GM12891 (cell line): ENCODE measurements around the gene CCAR1.

Experiments
- POLR2A ChIP-seq: IDR thresholded peaks from 2 replicates; pipeline ENCODE4 v1.6.1; 2011; ENCODE audit warnings: low read depth, low read length, control low read depth
- POLR2AphosphoS5 ChIP-seq: IDR thresholded peaks from 2 replicates; pipeline ENCODE4 v1.6.1; 2011; ENCODE audit warnings: low read depth, low read length, control low read depth
- SPI1 ChIP-seq: IDR thresholded peaks from 2 replicates; pipeline ENCODE4 v1.6.1; 2011; ENCODE audit warnings: low read depth, low read length, control low read depth
- TAF1 ChIP-seq: IDR thresholded peaks from 2 replicates; pipeline ENCODE4 v1.6.1; 2011; ENCODE audit warnings: low read depth, low read length, control low read depth

- TF ChIP-seq POLR2A (no peak), POLR2AphosphoS5 (no peak), TAF1 (no peak), SPI1 (no peak)
These were observed 38.3 kb downstream of the CCAR1 start for GRCh38 chr10:68759223-68759863.
